Cardiac fibroblast (primary cell): Measurements from ENCODE around the gene USH1G.
"Not testable (repeated sequence)": the region's sequence is repeated elsewhere in the genome, so short reads cannot be mapped to it uniquely, and the experiment has no call there.

Experiments used
- DNase-seq, 2 donors: peaks; one replicate each; pipeline versions ENCODE4 v3.0.0 to v3.0.0-alpha.2; 2010; ENCODE audit warnings: low read depth in 2 of 2
- H3K4me3 ChIP-seq, 2 donors: replicated peaks in 1 of 2; 1 replicate in 1 of 2; 2 replicates in 1 of 2; pipeline ENCODE4 v1.5.1; 2011; ENCODE audit warnings: low read depth in 2 of 2, low read length in 2 of 2, mild to moderate bottlenecking in 2 of 2, moderate library complexity in 1 of 2
- TF ChIP-seq, protein P1 (sequence below): IDR thresholded peaks from one replicate; pipeline ENCODE4 v1.5.1; 2011; ENCODE audit warnings: low read depth, mild to moderate bottlenecking, low read length, inconsistent platforms

USH1G gene

DNA sequence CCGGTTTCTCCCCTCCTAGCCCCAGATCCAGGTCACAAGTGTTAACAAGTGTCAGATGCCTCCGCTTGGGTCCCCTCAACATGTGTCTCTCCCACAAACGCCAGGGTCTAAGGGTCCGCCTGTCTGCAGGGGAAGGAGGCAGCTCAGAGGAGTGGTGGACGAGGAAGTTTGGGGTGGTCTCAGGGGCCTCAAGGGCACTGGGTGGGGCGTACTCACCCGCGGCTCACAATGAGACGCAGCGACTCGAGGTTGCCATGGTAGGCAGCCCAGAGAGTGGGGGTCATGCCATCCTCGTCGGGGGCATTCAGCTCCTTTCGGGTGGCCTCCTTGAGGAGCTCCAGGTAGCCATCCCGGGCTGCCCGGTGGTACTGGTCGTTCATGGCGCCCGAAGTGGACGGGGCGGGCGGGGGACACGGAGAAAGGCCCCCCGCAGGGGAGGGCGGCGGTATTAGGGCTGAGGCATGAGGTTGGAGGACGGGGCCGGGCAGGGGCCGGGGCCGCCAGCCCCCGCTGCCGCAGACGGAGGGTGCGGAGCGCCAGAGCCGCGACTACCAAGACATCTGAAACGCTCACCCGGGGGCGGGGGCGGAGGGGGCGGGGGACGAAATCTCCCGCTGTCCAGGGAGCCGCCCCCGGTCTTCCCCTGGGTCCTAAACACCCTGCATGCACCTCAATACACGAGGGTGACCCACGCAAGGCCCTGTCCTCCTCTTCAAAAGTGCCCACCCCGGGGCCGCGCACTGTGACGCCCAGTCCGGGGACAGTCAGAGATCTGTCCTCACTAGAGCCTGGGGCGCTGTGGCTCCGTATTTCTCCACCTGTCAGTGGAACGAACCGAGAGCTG lies at the start of gene USH1G:
Gene USH1G (minus strand): TSS at position 562 of the 844 bp plus-strand sequence. CDS start 182 bp downstream, at position 380.
- no peak for DNase-seq
- TF ChIP-seq, protein P1, sequence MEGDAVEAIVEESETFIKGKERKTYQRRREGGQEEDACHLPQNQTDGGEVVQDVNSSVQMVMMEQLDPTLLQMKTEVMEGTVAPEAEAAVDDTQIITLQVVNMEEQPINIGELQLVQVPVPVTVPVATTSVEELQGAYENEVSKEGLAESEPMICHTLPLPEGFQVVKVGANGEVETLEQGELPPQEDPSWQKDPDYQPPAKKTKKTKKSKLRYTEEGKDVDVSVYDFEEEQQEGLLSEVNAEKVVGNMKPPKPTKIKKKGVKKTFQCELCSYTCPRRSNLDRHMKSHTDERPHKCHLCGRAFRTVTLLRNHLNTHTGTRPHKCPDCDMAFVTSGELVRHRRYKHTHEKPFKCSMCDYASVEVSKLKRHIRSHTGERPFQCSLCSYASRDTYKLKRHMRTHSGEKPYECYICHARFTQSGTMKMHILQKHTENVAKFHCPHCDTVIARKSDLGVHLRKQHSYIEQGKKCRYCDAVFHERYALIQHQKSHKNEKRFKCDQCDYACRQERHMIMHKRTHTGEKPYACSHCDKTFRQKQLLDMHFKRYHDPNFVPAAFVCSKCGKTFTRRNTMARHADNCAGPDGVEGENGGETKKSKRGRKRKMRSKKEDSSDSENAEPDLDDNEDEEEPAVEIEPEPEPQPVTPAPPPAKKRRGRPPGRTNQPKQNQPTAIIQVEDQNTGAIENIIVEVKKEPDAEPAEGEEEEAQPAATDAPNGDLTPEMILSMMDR, result no peak
- H3K4me3 ChIP-seq, result peak within 1 kb of the TSS in 1 of 2 donors; percentile 22

DNA sequence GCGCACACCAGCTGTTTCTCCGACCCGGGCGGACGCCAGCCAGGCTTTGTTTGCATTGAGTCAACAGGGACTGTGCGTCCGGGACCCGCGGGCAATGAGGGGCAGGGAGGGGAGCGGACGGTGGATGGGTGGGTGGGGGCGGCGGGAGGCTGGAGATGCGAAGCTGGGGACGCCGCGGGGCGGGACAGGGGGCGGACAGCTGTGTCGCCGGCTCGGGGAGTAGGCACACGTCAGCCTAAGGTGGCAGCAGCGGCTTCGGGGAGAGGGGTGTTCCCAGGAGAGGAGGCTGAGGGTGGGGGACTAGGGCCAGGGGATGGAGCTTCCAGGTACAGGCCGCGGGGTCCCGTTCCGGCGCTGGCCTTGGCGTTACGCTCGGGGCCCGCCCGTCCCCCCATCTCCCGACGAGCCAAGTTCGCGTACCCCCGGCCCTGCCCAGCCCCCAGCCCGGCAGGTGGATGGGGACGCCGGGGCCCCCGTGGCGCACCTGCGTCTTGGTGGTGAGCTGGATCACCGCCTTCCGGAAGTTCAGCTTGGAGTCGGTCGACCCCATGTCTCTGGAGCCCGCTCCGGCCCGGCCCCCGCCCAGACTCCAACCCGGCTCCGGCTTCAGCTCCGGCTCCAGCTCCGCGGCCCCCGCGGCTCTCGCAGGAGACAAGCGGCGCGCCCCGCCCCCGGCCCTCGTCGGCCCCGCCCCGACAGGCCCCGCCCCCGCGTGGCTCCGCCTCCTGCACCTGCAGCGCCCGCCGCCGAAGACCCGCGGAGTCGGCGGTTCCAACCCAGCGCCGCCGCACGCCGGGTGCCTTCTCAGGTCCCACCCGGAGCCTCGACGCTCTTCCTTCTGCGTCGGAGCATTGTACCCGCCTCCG lies 49.3 kb upstream of the USH1G start, which contains the start of gene HID1:
Gene HID1 (minus strand): TSS at position 653 of the 866 bp plus-strand sequence. CDS start 103 bp downstream, at position 550.
- TF ChIP-seq, protein P1, result no peak
- DNase-seq, result no peak
- H3K4me3 ChIP-seq, result peak within 1 kb of the TSS; percentile 33 to 45

DNA sequence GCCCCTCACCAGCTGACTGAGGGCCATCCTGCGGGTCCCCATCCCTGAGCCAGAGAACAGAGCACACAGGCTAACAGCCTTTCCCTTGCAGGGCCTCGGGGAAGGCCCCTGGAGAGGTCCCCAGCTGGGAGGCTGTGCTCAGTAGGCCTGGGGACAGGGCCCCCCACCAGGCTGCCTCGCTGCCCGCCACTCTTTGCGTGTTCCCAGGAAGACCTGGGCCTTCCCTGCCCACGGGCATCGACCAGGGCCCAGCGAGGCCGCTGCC lies 48.7 kb upstream of the USH1G start:
- no peak for DNase-seq
- H3K4me3 ChIP-seq, result no peak overlapping the region
- TF ChIP-seq, protein P1, result no peak

DNA sequence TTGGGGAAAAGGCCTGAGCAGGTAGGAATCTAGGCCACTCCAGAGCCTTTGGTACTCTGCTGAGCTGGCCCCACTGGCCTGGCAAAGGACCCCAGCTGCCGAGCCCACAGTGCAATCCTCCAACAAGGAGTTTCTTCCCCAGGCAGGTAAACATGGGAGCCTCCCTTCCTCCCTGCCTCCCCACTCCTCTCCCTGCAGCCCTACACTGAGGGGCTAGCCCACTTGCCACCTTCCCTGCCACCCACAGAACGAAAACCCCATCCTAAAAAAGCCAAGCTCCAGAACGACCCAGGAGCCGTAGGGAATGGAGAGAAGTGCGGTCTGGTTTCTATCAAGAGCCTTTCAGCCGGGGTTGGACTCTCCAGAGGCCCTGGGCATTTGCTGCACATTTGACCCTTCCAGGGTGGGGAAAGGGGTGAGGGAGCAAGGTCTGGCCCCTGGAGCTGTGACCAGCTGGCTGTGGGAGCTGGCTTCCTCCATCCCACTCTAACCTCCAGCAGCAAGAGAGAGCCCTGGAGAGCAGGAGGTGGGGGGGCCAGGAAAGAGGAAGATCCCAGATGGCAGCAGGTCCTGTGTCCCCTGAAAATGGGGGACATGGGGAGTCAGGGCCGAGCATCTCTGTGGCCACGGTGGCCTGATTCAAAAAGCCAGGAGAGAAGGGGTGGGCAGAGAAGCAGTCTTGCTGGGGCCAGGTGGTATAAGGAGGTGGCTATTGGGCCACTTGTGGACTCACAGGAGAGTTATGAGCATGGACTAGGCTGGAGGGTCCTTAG lies 48.2 kb upstream of the USH1G start:
- DNase-seq, result no peak
- H3K4me3 ChIP-seq, result no peak overlapping the region
- TF ChIP-seq, protein P1, result no peak

DNA sequence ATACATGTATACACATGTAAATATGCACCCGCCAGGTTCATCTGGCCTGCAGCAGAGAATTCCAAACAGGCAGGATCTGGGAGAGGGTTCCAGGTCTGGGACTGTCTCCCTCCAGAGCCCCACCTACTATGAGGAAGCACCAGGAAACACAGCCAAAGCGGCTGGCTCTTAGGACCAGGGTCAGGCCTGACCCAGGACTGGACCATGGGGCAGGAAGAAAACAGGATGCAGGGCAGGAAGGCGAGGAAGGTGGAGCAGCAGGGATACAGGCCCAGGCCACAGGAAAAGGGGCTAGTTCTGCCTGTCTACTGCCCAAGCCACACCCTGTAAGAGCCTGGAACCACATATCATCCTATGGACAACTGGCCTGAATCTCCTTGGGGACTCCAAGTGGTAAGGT lies 47.3 kb upstream of the USH1G start:
- H3K4me3 ChIP-seq, result no peak overlapping the region
- no peak for DNase-seq
- TF ChIP-seq, protein P1, result no peak

DNA sequence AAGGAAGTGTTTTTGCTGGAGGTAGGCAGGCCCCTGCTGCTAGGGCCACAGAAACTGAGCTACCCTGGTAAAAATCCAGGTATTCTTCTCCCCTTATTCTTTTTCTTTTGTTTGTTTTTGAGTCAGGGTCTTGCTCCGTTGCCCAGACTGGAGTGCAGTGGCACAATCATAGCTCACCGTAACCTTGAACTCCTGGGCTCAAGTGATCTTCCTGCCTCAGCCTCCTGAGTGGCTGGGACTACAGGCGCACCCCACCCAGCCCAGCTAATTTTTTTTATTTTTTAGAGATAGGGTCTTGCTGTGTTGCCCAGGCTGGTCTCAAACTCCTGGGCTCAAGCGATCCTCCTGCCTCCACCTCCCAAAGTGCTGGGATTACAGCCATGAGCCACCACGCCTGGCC lies 46.4 kb upstream of the USH1G start:
- H3K4me3 ChIP-seq, DNase-seq: not testable (repeated sequence)

DNA sequence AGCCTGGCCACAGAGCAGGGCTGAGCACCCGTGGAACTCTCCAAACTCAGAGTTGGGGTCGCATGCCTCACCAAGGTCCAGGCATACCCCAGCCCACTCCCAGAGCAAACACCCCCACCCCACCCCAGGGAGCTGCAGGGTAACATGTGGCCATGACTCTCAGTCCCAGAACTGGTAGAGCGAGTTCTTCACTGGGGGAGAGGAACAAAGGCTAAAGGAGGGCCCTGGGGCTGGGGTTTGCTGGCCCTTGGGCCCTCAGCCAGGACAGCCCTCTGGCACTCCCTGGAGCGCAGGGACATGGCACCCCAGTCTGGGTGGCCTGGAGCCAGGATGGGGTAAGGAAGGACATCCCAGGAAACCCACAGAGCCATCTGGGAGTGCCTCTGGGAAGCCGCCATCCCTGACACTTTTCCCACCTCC lies 45.3 kb upstream of the USH1G start:
- TF ChIP-seq, protein P1, result no peak
- DNase-seq, result no peak
- H3K4me3 ChIP-seq, result no peak overlapping the region
